Umbilical cord (tissue), 2 donors: ENCODE measurements around the gene SLC35D3. TPM values are rescaled to one million over a fixed set of nuclear protein-coding genes. Genes with fewer than 3 reads are reported as not detected.
A peak's percentile ranks its signal among the peaks of the same experiment; 100 is the strongest.
"Not testable (repeated sequence)": the region's sequence is repeated elsewhere in the genome, so short reads cannot be mapped to it uniquely, and the experiment has no call there.

Experiments
- DNase-seq: peaks from one replicate; pipeline ENCODE4 v3.0.0-alpha.2; 2015; ENCODE audit warnings: low spot score
- total RNA-seq: library from RNA; depleted of rRNA; stranded (reverse); fragments of >200 nt; gene quantifications from one replicate; pipeline ENCODE4 v1.2.3, GENCODE V29; 2014; ENCODE audit warnings: low replicate concordance; ENCODE audit not compliant: insufficient read depth

SLC35D3 gene
- total RNA-seq, 1 donor from 2014 or later, result 0.72 TPM

- no peak for DNase-seq
These were observed 41.2 kb downstream of the SLC35D3 start for GRCh38 chr6:136963259-136963658.

- no peak for DNase-seq
These were observed 42.3 kb downstream of the SLC35D3 start for GRCh38 chr6:136964398-136964797.

- DNase-seq, result peak; percentile 73
These were observed 46.0 kb downstream of the SLC35D3 start for GRCh38 chr6:136967876-136968752.

- no peak for DNase-seq
These were observed 46.7 kb downstream of the SLC35D3 start for GRCh38 chr6:136968837-136969236.

- DNase-seq, result no peak
These were observed 47.3 kb downstream of the SLC35D3 start for GRCh38 chr6:136969433-136969832.

- DNase-seq, result no peak
These were observed 47.8 kb downstream of the SLC35D3 start for GRCh38 chr6:136969930-136970329.

- DNase-seq, result no peak
These were observed 49.5 kb downstream of the SLC35D3 start for GRCh38 chr6:136971609-136972008.

- not testable (repeated sequence) for DNase-seq
These were observed 51.7 kb downstream of the SLC35D3 start for GRCh38 chr6:136973781-136974180.

Other genes with a start within 250 kb of the SLC35D3 start
- 10.6 TPM for gene MAP3K5, start 129.8 kb upstream of the SLC35D3 start, total RNA-seq
- gene PEX7, start 99.7 kb upstream of the SLC35D3 start, total RNA-seq, result 6.7 TPM
- gene IL20RA, start 122.7 kb downstream of the SLC35D3 start, total RNA-seq, result 5.1 TPM